Ishikawa (cell line): Measurements from ENCODE around the gene ST3GAL3.
A peak's percentile ranks its signal among the peaks of the same experiment; 100 is the strongest.

Experiments used
- CEBPB ChIP-seq: IDR thresholded peaks from 2 replicates; pipeline ENCODE4 v1.6.1; 2012
- CREB1 ChIP-seq: IDR thresholded peaks from 2 replicates; pipeline ENCODE4 v1.6.1; 2012; ENCODE audit warnings: low read depth
- EGR1 ChIP-seq: IDR thresholded peaks from 2 replicates; pipeline ENCODE4 v1.6.1; 2012
- EP300 ChIP-seq: IDR thresholded peaks from 2 replicates; pipeline ENCODE4 v1.6.1; 2012; ENCODE audit warnings: borderline replicate concordance
- FOXM1 ChIP-seq: IDR thresholded peaks from 2 replicates; pipeline ENCODE4 v1.6.1; 2012; ENCODE audit warnings: low read depth, borderline replicate concordance
- NFIC ChIP-seq: IDR thresholded peaks from 2 replicates; pipeline ENCODE4 v1.6.1; 2012
- RAD21 ChIP-seq: IDR thresholded peaks from 2 replicates; pipeline ENCODE4 v1.6.1; 2012; ENCODE audit warnings: low read depth
- TAF1 ChIP-seq: IDR thresholded peaks from 2 replicates; pipeline ENCODE4 v1.6.1; 2012; ENCODE audit warnings: low read depth, mild to moderate bottlenecking
- TCF12 ChIP-seq: IDR thresholded peaks from 2 replicates; pipeline ENCODE4 v1.6.1; 2012; ENCODE audit warnings: low read depth
- TEAD4 ChIP-seq: IDR thresholded peaks from 2 replicates; pipeline ENCODE4 v1.6.1; 2012
- YY1 ChIP-seq: IDR thresholded peaks from 2 replicates; pipeline ENCODE4 v1.6.1; 2012; ENCODE audit warnings: low read depth
- ZBTB7A ChIP-seq: IDR thresholded peaks from 2 replicates; pipeline ENCODE4 v1.6.1; 2012; ENCODE audit warnings: low read depth
- TF ChIP-seq, protein P1 (sequence below): IDR thresholded peaks from 2 replicates; pipeline ENCODE4 v1.6.1; 2012
- TF ChIP-seq, protein P2 (sequence below): IDR thresholded peaks from 2 replicates; pipeline ENCODE4 v1.6.1; 2012; ENCODE audit warnings: low read depth, mild to moderate bottlenecking
- TF ChIP-seq, protein P3 (sequence below): IDR thresholded peaks from 2 replicates; pipeline ENCODE4 v1.6.1; 2012

The ST3GAL3 gene

DNA sequence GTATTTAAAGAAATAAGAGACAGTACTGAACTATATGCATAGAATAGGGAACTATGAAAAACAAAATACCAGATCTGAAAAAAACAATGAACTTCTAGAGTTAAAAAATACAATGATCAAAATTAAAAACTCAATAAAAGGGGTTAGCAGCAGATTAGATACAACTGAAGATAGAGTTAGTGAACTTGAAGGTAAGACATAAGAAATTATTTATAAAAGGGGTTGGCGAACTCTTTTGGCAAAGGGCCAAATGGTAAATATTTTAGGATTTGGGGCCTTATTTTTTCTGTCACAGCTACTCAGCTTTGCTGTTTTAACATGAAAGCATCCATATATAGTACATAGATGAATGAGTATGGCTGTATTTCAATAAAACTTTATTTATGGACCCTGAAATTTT is 111.4 kb downstream of the ST3GAL3 start:
- TF ChIP-seq TCF12, result no peak
- no peak for TF ChIP-seq CEBPB
- TF ChIP-seq, protein P1, sequence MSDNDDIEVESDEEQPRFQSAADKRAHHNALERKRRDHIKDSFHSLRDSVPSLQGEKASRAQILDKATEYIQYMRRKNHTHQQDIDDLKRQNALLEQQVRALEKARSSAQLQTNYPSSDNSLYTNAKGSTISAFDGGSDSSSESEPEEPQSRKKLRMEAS, result no peak
- no peak for TF ChIP-seq CREB1
- TF ChIP-seq TAF1, result no peak
- TF ChIP-seq, protein P2, sequence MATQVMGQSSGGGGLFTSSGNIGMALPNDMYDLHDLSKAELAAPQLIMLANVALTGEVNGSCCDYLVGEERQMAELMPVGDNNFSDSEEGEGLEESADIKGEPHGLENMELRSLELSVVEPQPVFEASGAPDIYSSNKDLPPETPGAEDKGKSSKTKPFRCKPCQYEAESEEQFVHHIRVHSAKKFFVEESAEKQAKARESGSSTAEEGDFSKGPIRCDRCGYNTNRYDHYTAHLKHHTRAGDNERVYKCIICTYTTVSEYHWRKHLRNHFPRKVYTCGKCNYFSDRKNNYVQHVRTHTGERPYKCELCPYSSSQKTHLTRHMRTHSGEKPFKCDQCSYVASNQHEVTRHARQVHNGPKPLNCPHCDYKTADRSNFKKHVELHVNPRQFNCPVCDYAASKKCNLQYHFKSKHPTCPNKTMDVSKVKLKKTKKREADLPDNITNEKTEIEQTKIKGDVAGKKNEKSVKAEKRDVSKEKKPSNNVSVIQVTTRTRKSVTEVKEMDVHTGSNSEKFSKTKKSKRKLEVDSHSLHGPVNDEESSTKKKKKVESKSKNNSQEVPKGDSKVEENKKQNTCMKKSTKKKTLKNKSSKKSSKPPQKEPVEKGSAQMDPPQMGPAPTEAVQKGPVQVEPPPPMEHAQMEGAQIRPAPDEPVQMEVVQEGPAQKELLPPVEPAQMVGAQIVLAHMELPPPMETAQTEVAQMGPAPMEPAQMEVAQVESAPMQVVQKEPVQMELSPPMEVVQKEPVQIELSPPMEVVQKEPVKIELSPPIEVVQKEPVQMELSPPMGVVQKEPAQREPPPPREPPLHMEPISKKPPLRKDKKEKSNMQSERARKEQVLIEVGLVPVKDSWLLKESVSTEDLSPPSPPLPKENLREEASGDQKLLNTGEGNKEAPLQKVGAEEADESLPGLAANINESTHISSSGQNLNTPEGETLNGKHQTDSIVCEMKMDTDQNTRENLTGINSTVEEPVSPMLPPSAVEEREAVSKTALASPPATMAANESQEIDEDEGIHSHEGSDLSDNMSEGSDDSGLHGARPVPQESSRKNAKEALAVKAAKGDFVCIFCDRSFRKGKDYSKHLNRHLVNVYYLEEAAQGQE, result no peak
- TF ChIP-seq NFIC, result no peak
- TF ChIP-seq, protein P3, sequence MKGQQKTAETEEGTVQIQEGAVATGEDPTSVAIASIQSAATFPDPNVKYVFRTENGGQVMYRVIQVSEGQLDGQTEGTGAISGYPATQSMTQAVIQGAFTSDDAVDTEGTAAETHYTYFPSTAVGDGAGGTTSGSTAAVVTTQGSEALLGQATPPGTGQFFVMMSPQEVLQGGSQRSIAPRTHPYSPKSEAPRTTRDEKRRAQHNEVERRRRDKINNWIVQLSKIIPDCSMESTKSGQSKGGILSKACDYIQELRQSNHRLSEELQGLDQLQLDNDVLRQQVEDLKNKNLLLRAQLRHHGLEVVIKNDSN, result no peak
- no peak for TF ChIP-seq RAD21
- TF ChIP-seq TEAD4, result no peak
- no peak for TF ChIP-seq ZBTB7A
- no peak for TF ChIP-seq YY1
- TF ChIP-seq EP300, result no peak
- TF ChIP-seq FOXM1, result no peak
- no peak for TF ChIP-seq EGR1

DNA sequence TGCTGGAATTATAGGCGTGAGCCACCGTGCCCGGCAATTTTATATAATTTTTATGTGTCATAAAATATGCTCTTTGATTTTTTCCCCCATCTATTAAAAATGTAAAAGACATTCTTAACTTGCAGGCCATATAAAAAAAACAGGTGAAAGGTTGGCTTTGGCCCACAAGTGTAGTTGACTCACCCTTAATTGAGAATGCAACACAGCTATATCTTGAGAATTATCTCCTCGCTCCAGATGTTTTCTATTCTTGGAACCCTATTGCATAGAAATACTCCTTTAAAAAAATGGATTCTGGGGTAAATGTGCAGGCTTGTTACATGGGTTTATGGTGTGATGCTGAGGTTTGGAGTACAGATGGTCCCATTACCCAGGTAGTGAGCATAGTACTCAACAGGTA is 112.0 kb downstream of the ST3GAL3 start:
- no peak for TF ChIP-seq FOXM1
- TF ChIP-seq CREB1, result no peak
- no peak for TF ChIP-seq ZBTB7A
- TF ChIP-seq, protein P3, result no peak
- TF ChIP-seq, protein P2, result no peak
- TF ChIP-seq EGR1, result no peak
- no peak for TF ChIP-seq TCF12
- no peak for TF ChIP-seq RAD21
- TF ChIP-seq CEBPB, result no peak
- TF ChIP-seq EP300, result no peak
- no peak for TF ChIP-seq NFIC

DNA sequence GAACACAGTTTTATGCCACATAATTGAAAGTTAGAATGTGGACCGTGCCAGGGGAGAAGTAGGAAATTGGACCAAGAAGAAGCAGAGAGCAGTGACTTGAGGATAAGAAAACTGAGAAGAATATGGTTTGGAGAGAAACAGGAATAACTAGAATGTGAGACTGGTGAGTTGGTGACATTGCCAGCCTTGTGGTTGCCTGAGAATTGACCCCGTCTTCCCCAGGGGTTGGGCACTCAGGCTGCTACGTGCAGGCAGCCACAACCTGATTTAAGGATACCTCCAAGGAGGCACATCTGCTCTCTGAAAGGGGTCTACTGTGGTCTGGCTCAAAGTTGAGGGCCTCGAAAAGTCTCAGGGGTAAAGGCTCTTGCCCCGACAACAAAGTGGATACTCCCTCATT is 114.1 kb downstream of the ST3GAL3 start:
- TF ChIP-seq TCF12 (no peak), FOXM1 (no peak), NFIC (no peak), CREB1 (no peak), CEBPB (no peak), YY1 (no peak), TAF1 (no peak), EGR1 (no peak), RAD21 (no peak), TEAD4 (no peak), ZBTB7A (no peak), EP300 (no peak)
- TF ChIP-seq, protein P3, result no peak
- TF ChIP-seq, protein P2, result no peak
- TF ChIP-seq, protein P1, result no peak

DNA sequence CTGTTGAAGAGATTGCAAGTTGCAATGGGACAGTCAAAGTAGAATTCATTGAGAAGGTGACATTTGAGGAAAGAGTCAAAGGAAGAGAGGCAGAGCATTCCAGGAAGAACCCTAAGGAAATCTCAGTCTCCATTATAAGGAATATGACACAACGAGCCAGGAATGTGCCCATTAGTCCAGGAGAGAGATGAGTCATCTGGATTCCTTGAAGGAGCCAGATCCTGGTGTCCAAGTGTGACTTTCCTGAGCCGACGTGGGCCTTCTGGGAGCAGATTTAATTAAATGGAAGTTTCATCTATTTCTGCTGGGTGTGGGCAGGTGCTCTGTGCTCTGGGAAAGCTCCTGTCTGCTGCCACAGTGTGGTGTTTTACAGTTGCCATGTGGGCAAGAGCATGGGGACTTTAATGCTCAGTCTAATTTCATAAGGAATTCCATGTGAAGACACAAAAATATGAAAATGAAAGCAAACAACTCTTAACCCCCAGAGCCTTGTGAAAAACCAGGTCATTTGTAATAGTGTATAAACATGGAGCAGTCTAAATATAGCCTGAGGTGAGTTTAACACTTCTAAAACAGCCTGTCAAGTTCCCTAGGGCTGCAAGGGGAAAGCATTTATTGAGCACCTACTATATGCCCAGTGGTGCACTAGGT is 114.8 kb downstream of the ST3GAL3 start:
- TF ChIP-seq EP300, result peak; percentile 63
- TF ChIP-seq, protein P1, result no peak
- TF ChIP-seq, protein P2, result no peak
- no peak for TF ChIP-seq ZBTB7A
- TF ChIP-seq CREB1, result no peak
- TF ChIP-seq EGR1, result no peak
- TF ChIP-seq FOXM1, result no peak
- no peak for TF ChIP-seq RAD21
- TF ChIP-seq, protein P3, result no peak
- TF ChIP-seq NFIC, result peak; percentile 51
- peak; percentile 20; the same call in 1 of the 2 replicates for TF ChIP-seq CEBPB
- peak; percentile 95 for TF ChIP-seq TEAD4
